ENCODE measurements around the gene SCAPER.

DNA sequence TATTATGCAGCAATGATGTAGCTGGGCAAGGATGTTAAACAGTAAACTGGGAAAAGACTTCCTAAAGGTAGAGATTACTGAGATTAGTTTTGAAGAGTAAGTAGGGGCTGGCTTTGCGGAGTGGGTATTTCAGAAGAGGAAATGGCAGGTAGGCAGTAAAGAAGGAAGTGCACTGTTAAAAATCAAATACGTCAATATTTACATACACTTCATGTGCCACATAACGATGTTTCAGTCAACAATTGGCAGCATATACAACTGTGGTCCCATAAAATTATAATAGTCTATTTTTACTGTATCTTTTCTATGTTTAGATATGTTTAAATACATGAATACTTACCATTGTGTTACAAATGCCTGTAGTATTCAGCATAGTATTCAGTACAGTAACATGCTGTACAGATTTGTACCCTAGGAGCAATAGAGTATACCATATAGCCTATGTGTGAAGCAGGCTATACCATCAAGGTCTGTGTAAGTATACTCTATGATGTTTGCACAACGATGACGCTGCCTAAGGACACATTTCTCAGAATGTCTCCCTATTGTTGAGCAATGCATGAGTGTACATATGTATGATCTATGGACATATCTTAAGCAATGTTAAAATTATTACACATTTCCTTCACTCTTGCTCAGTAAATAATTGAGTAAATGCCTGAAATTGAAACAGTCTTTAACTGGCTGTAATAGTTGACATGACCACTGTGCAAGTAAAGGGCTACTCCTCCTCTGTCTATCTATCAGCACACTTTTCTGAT is 371.9 kb downstream of the SCAPER start:
- TF ChIP-seq CTCF (IDR thresholded peaks at IDR 0.05; ENCODE audit: poor library complexity, severe bottlenecking) (no peak), POLR2AphosphoS5 (IDR thresholded peaks at IDR 0.05) (no peak), EZH2 (IDR thresholded peaks at IDR 0.05; ENCODE audit: borderline replicate concordance, insufficient read depth, low read length, poor library complexity, severe bottlenecking) (no peak), SMC3 (conservative IDR thresholded peaks at IDR 0.05; ENCODE audit: poor library complexity) (no peak), EP300 (conservative IDR thresholded peaks at IDR 0.05; ENCODE audit: poor library complexity, severe bottlenecking) (no peak)
- TF ChIP-seq, protein P1, sequence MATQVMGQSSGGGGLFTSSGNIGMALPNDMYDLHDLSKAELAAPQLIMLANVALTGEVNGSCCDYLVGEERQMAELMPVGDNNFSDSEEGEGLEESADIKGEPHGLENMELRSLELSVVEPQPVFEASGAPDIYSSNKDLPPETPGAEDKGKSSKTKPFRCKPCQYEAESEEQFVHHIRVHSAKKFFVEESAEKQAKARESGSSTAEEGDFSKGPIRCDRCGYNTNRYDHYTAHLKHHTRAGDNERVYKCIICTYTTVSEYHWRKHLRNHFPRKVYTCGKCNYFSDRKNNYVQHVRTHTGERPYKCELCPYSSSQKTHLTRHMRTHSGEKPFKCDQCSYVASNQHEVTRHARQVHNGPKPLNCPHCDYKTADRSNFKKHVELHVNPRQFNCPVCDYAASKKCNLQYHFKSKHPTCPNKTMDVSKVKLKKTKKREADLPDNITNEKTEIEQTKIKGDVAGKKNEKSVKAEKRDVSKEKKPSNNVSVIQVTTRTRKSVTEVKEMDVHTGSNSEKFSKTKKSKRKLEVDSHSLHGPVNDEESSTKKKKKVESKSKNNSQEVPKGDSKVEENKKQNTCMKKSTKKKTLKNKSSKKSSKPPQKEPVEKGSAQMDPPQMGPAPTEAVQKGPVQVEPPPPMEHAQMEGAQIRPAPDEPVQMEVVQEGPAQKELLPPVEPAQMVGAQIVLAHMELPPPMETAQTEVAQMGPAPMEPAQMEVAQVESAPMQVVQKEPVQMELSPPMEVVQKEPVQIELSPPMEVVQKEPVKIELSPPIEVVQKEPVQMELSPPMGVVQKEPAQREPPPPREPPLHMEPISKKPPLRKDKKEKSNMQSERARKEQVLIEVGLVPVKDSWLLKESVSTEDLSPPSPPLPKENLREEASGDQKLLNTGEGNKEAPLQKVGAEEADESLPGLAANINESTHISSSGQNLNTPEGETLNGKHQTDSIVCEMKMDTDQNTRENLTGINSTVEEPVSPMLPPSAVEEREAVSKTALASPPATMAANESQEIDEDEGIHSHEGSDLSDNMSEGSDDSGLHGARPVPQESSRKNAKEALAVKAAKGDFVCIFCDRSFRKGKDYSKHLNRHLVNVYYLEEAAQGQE (IDR thresholded peaks at IDR 0.05; ENCODE audit: borderline replicate concordance) = no peak
